ENCODE results near the gene TRIO.

GRCh38 chr5:14237317-14238086 is 94.4 kb downstream of the TRIO start:
- TF ChIP-seq CTCF (conservative IDR thresholded peaks at IDR 0.05; ENCODE audit: low read depth, low read length) (no peak), EZH2 (IDR thresholded peaks at IDR 0.05; ENCODE audit: borderline replicate concordance, low read depth, low read length, poor library complexity, severe bottlenecking) (no peak)

Data from A673 (cell line).